Upper lobe of left lung (tissue), 6 donors: ENCODE data around the gene CUX1. TPM values are rescaled to one million over a fixed set of nuclear protein-coding genes. Genes with fewer than 3 reads are reported as not detected.

Experiments
- ATAC-seq, 2 donors: fragments of 200-7000 bp; cut with Tn5 transposase; one replicate each; pipeline ENCODE4 v1.9.1; 2022; ENCODE audit warnings: mild to moderate bottlenecking in 2 of 2, moderate library complexity in 2 of 2; ENCODE audit not compliant: low FRiP score in 2 of 2
- DNase-seq, 2 donors: peaks; one replicate each; pipeline ENCODE4 v3.0.0-alpha.2; 2019 to 2020
- H3K27ac ChIP-seq, 4 donors: fragments of 200-600 bp; sonication (generic); one replicate each; pipeline ENCODE4 v1.5.1; 2016 to 2019
- H3K27me3 ChIP-seq, 4 donors: fragments of 200-600 bp; sonication (generic); one replicate each; pipeline ENCODE4 v1.5.1; 2017 to 2019
- H3K36me3 ChIP-seq, 4 donors: fragments of 200-600 bp; sonication (generic); one replicate each; pipeline ENCODE4 v1.5.1; 2016 to 2019
- H3K4me1 ChIP-seq, 4 donors: fragments of 200-600 bp; sonication (generic); one replicate each; pipeline ENCODE4 v1.5.1; 2018 to 2019
- H3K4me3 ChIP-seq, 4 donors: fragments of 200-600 bp; sonication (generic); one replicate each; pipeline ENCODE4 v1.5.1; 2017 to 2019; ENCODE audit warnings: mild to moderate bottlenecking in 2 of 4, moderate library complexity in 1 of 4
- H3K9me3 ChIP-seq, 4 donors: fragments of 200-600 bp; sonication (generic); one replicate each; pipeline ENCODE4 v1.5.1; 2018 to 2019
- EP300 ChIP-seq, 4 donors: sonication (generic); formaldehyde crosslinking; IDR thresholded peaks; one replicate each; pipeline ENCODE4 v1.5.1; 2017; ENCODE audit warnings: antibody characterized with exemption in 4 of 4, control low read depth in 2 of 4
- POLR2A ChIP-seq, 4 donors: fragments of 450-650 bp; IDR thresholded peaks; one replicate each; pipeline ENCODE4 v1.5.1; 2016 to 2017; ENCODE audit warnings: antibody characterized with exemption in 4 of 4, mild to moderate bottlenecking in 2 of 4
- POLR2AphosphoS5 ChIP-seq, 2 donors: sonication (generic); formaldehyde crosslinking; IDR thresholded peaks; one replicate each; pipeline ENCODE4 v1.5.1; 2017; ENCODE audit warnings: antibody characterized with exemption in 2 of 2
- WGBS, 2 donors: methylation state at CpG; one replicate each; pipeline ENCODE4 v1.1.5; 2017 to 2018; 5-methylcytosine and 5-hydroxymethylcytosine counted together
- total RNA-seq, 6 donors: library from RNA; depleted of rRNA in 4 of 6; stranded (reverse); fragments of >200 nt in 4 of 6; gene quantifications; one replicate each; pipeline versions ENCODE4 v1.1.0 to v1.2.1, GENCODE V29; 2016 to 2021
- TF ChIP-seq, protein P1 (sequence below), 6 experiments: fragments of 450-650 bp in 4 of 6; fragments of 200-600 bp in 2 of 6; sonication (generic) in 2 of 6; IDR thresholded peaks; one replicate each; pipeline ENCODE4 v1.5.1; 2016 to 2019; ENCODE audit warnings: antibody characterized with exemption in 6 of 6
- donor health status: DM: no; HTN: no; CAD: no; lungs with moderate emphysema.
- donor health status: DM: no; HTN: yes; CAD: no; lungs with severe emphysema.

CUX1 gene
- total RNA-seq, 6 donors from 2014 or later, result 106 to 188 (median 115) TPM

DNA sequence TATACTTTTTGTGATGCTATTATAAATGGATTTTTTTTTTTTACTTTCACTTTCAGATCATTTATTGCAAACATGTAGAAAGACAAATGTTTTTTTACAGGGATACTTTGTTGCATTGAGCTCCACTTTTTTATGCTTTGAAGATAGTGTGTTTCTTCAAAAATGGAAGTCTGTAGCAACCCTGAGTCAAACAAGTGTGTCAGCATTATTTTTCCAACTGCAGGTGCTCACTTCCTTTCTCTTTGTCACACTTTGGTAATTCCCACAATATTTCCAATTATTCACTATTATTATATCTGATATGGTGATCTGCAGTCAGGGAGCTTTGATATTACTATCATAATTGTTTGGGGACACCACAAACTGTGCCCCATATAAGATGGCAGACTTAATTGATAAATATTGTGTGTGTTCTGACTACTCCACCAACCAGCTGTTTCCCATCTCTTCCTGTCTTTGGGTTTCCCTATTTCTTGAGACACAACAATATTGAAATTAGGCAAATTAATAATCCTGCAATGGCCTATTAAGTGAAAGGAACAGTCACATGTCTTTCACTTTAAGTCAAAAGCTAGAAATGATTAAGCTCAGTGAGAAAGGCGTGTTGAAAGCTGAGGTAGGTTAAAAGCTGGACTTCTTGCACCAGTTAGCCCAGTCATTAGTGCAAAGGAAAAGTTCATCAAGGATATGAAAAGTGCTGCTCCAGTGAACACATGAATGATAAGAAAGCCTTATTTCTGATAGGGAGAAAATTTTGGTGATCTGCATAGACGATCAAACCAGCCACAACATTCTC lies 238.0 kb downstream of the CUX1 start:
- DNase-seq (no peak), ATAC-seq (no peak)
- Histone ChIP-seq H3K4me3 (no peak overlapping the region), H3K27me3 (no peaks in the 10 kb centered on the region), H3K36me3 (no peaks in the 10 kb centered on the region), H3K9me3 (peaks cover 0 to 6% (median 0%) of the 10 kb centered on the region in 4 donors), H3K27ac (no peak overlapping the region), H3K4me1 (no peaks in the 10 kb centered on the region)
- 93 to 95% methylated on average over 2 of the region's 2 CpGs for WGBS, 2 donors
- no peak for TF ChIP-seq POLR2AphosphoS5 (IDR thresholded peaks at IDR 0.05)
- TF ChIP-seq POLR2A (IDR thresholded peaks at IDR 0.05), result no peak
- no peak for TF ChIP-seq EP300 (IDR thresholded peaks at IDR 0.05)
- TF ChIP-seq, protein P1, sequence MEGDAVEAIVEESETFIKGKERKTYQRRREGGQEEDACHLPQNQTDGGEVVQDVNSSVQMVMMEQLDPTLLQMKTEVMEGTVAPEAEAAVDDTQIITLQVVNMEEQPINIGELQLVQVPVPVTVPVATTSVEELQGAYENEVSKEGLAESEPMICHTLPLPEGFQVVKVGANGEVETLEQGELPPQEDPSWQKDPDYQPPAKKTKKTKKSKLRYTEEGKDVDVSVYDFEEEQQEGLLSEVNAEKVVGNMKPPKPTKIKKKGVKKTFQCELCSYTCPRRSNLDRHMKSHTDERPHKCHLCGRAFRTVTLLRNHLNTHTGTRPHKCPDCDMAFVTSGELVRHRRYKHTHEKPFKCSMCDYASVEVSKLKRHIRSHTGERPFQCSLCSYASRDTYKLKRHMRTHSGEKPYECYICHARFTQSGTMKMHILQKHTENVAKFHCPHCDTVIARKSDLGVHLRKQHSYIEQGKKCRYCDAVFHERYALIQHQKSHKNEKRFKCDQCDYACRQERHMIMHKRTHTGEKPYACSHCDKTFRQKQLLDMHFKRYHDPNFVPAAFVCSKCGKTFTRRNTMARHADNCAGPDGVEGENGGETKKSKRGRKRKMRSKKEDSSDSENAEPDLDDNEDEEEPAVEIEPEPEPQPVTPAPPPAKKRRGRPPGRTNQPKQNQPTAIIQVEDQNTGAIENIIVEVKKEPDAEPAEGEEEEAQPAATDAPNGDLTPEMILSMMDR (IDR thresholded peaks at IDR 0.05), result no peak

DNA sequence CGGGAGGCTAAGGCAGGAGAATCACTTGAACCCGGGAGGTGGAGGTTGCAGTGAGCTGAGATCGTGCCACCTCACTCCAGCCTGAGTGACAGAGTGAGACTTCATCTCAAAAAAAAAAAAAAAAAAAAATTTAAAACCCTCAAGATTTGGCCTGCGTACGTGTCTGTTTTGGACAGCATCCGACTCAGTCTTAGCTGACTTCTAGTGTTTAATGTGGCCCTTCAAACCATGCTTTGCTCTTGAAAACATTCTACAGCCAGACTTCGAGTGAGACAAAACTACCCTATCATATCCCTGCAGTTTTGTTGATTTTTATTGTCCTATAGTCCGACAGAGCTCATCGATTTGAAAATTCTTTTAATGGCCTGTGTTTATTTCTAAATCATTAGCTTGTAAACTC lies 242.1 kb downstream of the CUX1 start:
- TF ChIP-seq POLR2AphosphoS5 (IDR thresholded peaks at IDR 0.05) (no peak), POLR2A (IDR thresholded peaks at IDR 0.05) (no peak), EP300 (IDR thresholded peaks at IDR 0.05) (no peak)
- TF ChIP-seq, protein P1 (IDR thresholded peaks at IDR 0.05), result no peak
- Histone ChIP-seq H3K27ac (no peak overlapping the region), H3K36me3 (no peaks in the 10 kb centered on the region), H3K4me3 (no peak overlapping the region), H3K9me3 (no peaks in the 10 kb centered on the region), H3K4me1 (peaks cover 5 to 10% (median 7%) of the 10 kb centered on the region in 4 donors), H3K27me3 (no peaks in the 10 kb centered on the region)
- ATAC-seq (no peak), DNase-seq (no peak)
- WGBS, 2 donors, result 63 to 70% methylated on average over 9 of the region's 9 CpGs

DNA sequence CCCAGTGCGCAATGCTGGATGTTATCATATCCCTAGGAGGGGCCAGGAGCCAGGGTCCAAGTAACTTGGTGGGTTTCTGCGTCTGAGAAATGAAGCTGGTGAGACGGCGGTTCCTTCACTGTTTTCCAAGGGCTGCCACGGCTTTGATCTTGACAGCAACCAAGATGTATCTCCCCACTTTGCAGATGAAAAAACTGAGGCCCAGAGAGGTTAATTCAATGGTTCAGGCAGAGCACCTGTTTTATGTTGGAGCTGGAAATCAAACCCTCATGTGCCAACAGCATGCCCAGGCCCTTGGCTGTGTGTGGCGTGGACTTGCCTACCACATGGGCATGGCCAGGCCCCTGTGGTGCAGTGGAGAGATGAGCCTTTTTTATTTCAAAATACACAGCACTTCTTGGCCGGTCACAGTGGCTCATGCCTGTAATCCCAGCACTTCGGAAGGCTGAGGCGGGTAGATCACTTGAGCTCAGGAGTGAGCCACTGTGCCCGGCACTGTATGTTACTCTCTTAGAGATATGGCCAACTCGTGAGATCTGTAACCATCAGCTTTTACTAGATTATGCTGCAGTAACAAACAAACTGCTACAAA lies 244.0 kb downstream of the CUX1 start:
- H3K9me3 ChIP-seq, result no peaks in the 10 kb centered on the region
- H3K27ac ChIP-seq, result no peak overlapping the region
- peaks cover 0 to 3% (median 0%) of the 10 kb centered on the region in 4 donors for H3K36me3 ChIP-seq
- ATAC-seq (no peak), DNase-seq (no peak)
- peaks cover 5 to 17% (median 9%) of the 10 kb centered on the region in 4 donors for H3K4me1 ChIP-seq
- no peaks in the 10 kb centered on the region for H3K27me3 ChIP-seq
- TF ChIP-seq POLR2A (IDR thresholded peaks at IDR 0.05), result no peak
- no peak for TF ChIP-seq EP300 (IDR thresholded peaks at IDR 0.05)
- TF ChIP-seq, protein P1 (IDR thresholded peaks at IDR 0.05), result no peak
- H3K4me3 ChIP-seq, result no peak overlapping the region
- WGBS, 2 donors, result 94 to 96% methylated on average over 10 of the region's 11 CpGs

DNA sequence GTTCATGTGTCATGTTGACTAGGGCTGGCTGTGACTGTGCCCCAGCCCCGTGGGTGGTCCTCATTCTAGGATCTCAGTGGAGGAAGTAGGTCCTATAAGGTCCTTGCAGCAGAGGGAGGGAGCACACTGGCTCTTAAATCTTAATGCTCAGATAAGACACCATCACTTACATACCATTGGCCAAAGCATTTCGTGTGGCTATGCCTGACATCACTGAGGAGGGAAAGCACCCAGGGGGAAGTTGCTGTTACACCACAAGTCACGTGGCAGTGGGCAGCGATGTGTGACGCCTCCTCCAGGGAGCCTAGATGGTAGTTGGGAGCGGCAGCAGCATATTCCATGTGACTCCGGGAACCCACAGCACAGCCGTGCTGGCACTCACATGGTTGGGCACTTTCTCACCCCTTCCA lies 244.6 kb downstream of the CUX1 start:
- Histone ChIP-seq H3K27ac (no peak overlapping the region), H3K9me3 (no peaks in the 10 kb centered on the region), H3K36me3 (peaks cover 0 to 7% (median 0%) of the 10 kb centered on the region in 4 donors), H3K4me3 (no peak overlapping the region), H3K4me1 (peaks cover 5 to 17% (median 9%) of the 10 kb centered on the region in 4 donors), H3K27me3 (no peaks in the 10 kb centered on the region)
- ATAC-seq (peak in 1 of 2 donors; percentile 46), DNase-seq (peak in 1 of 2 donors; percentile 57)
- TF ChIP-seq POLR2A (IDR thresholded peaks at IDR 0.05), result no peak
- TF ChIP-seq, protein P1 (IDR thresholded peaks at IDR 0.05), result no peak
- no peak for TF ChIP-seq POLR2AphosphoS5 (IDR thresholded peaks at IDR 0.05)
- no peak for TF ChIP-seq EP300 (IDR thresholded peaks at IDR 0.05)
- 67 to 78% methylated on average over 8 of the region's 8 CpGs for WGBS, 2 donors
